HG02678 (cell line): Measurements from ENCODE around the gene APH1B.

ENCODE experiments used
- ATAC-seq: cut with Tn5 transposase; IDR thresholded peaks from one replicate; pipeline ENCODE4 v1.9.1; 2021; ENCODE audit warnings: mild to moderate bottlenecking, moderate library complexity; ENCODE audit not compliant: unreplicated experiment

APH1B gene

GRCh38 chr15:63251701-63252100 lies 25.7 kb upstream of the APH1B start:
- no peak for ATAC-seq

GRCh38 chr15:63252292-63252691 lies 25.1 kb upstream of the APH1B start:
- no peak for ATAC-seq

GRCh38 chr15:63254991-63255390 lies 22.4 kb upstream of the APH1B start:
- ATAC-seq: no peak

GRCh38 chr15:63255489-63255990 lies 21.9 kb upstream of the APH1B start:
- no peak for ATAC-seq

GRCh38 chr15:63256433-63257274 lies 20.8 kb upstream of the APH1B start:
- ATAC-seq: no peak

- ATAC-seq: no peak
Measured at GRCh38 chr15:63258658-63259057, 18.7 kb upstream of the APH1B start.

- no peak for ATAC-seq
Measured at GRCh38 chr15:63260791-63261190, 16.6 kb upstream of the APH1B start.

GRCh38 chr15:63261311-63261710 lies 16.1 kb upstream of the APH1B start:
- ATAC-seq: no peak

GRCh38 chr15:63263519-63263918 lies 13.9 kb upstream of the APH1B start:
- no peak for ATAC-seq

GRCh38 chr15:63264688-63265293 lies 12.6 kb upstream of the APH1B start:
- no peak for ATAC-seq

- no peak for ATAC-seq
Measured at GRCh38 chr15:63274427-63274826, 3.0 kb upstream of the APH1B start.

- peak; percentile 4 for ATAC-seq
Measured at GRCh38 chr15:63276342-63277037, 915 bp upstream of the APH1B start.

GRCh38 chr15:63277893-63278456 lies 570 bp downstream of the APH1B start:
- peak; percentile 23 for ATAC-seq

GRCh38 chr15:63283126-63283525 lies 5.7 kb downstream of the APH1B start:
- no peak for ATAC-seq

GRCh38 chr15:63284335-63284734 lies 6.9 kb downstream of the APH1B start:
- ATAC-seq: no peak

GRCh38 chr15:63287109-63287508 lies 9.7 kb downstream of the APH1B start:
- no peak for ATAC-seq

GRCh38 chr15:63288342-63288741 lies 10.9 kb downstream of the APH1B start:
- no peak for ATAC-seq

- ATAC-seq: no peak
Measured at GRCh38 chr15:63288778-63289378, 11.5 kb downstream of the APH1B start.

GRCh38 chr15:63291507-63291906 lies 14.1 kb downstream of the APH1B start:
- ATAC-seq: no peak

- no peak for ATAC-seq
Measured at GRCh38 chr15:63292241-63292640, 14.8 kb downstream of the APH1B start.

GRCh38 chr15:63292771-63293170 lies 15.4 kb downstream of the APH1B start:
- ATAC-seq: no peak
